ENCODE results near the gene PSG7.
"Not testable (repeated sequence)": the region's sequence is repeated elsewhere in the genome, so short reads cannot be mapped to it uniquely, and the experiment has no call there.

PSG7 gene

DNA sequence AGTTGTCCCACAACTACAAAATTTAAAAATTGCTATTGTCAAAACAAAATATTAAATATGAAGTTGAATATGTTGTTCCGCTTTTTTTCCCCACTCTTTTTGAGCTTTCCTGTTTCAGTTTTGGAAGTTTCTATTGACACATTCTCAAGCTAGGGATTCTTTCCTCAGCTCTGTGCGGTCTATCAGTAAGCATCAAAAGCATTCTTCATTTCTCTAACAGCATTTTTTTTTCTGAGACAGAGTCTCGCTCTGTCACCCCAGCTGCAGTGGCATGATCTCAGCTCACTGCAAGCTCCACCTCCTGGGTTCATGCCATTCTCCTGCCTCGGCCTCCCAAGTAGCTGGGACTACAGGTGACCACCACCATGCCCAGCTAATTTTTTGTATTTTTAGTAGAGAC is 24.1 kb downstream of the PSG7 start:
- not testable (repeated sequence) for H3K36me3 ChIP-seq (ENCODE audit: control insufficient read depth in 1 of 2, insufficient read depth in 2 of 2, low read length in 2 of 2); H3K4me2 ChIP-seq (ENCODE audit: low read length); H3K79me1 ChIP-seq (ENCODE audit: low read length); H3K27me3 ChIP-seq (ENCODE audit: insufficient read depth, low read length); H2BK12ac ChIP-seq (ENCODE audit: low read length); H3K9ac ChIP-seq (ENCODE audit: low read length); H2AFZ ChIP-seq (ENCODE audit: insufficient read depth, low read length, poor library complexity); H3K4ac ChIP-seq (ENCODE audit: low read depth, low read length); H4K8ac ChIP-seq (ENCODE audit: low read depth, low read length); H2BK5ac ChIP-seq (ENCODE audit: low read depth, low read length, poor library complexity); H3K27ac ChIP-seq (ENCODE audit: low read depth, low read length); H4K91ac ChIP-seq (ENCODE audit: low read depth, low read length); H2BK120ac ChIP-seq (ENCODE audit: insufficient read depth, low read length, poor library complexity); H3K4me1 ChIP-seq (ENCODE audit: control insufficient read depth in 1 of 2, insufficient read depth in 2 of 2, low read length in 2 of 2); H3K79me2 ChIP-seq (ENCODE audit: control insufficient read depth, insufficient read depth, low read length, poor library complexity); H3K4me3 ChIP-seq (ENCODE audit: low read depth, low read length); H4K12ac ChIP-seq (ENCODE audit: low read depth, low read length); H2AK5ac ChIP-seq (ENCODE audit: low read length); H3K23ac ChIP-seq (ENCODE audit: low read length); H3K18ac ChIP-seq (ENCODE audit: low read length); H3K14ac ChIP-seq (ENCODE audit: low read length)
- peak; percentile 27 to 74 for DNase-seq
- WGBS (ENCODE audit: extremely low coverage, insufficient coverage, insufficient read length): no CpG with 5 or more reads among the region's 4 CpGs
- H3K9me3 ChIP-seq (ENCODE audit: insufficient read depth, low read depth, low read length): peaks cover 20% of the 10 kb centered on the region

DNA sequence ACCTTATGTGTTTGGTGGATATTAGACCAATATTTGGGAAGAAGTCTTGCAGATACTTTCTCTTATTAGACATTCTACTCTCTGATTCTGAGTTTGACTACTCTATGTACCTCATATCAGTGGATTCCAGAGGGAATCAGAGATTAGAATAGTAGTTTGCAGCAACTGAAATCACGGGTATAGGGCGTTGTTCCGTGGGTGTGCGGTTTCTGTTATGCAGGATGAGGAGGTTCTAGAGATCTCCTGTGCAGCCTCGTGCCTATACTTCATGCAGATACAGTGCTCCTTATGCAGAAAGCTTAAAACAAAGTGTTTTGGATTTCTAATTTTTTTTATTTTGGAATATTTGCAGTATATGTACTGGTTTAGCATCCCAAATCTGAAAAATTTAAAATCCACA is 25.3 kb downstream of the PSG7 start:
- not testable (repeated sequence) for H3K27ac ChIP-seq (ENCODE audit: low read depth, low read length); H3K4me3 ChIP-seq (ENCODE audit: low read depth, low read length); H3K79me2 ChIP-seq (ENCODE audit: control insufficient read depth, insufficient read depth, low read length, poor library complexity); DNase-seq; H2BK120ac ChIP-seq (ENCODE audit: insufficient read depth, low read length, poor library complexity); H2BK5ac ChIP-seq (ENCODE audit: low read depth, low read length, poor library complexity); H3K9ac ChIP-seq (ENCODE audit: low read length); H3K27me3 ChIP-seq (ENCODE audit: insufficient read depth, low read length); H2BK12ac ChIP-seq (ENCODE audit: low read length); H3K79me1 ChIP-seq (ENCODE audit: low read length); H3K4me2 ChIP-seq (ENCODE audit: low read length); H4K12ac ChIP-seq (ENCODE audit: low read depth, low read length); H3K4me1 ChIP-seq (ENCODE audit: control insufficient read depth in 1 of 2, insufficient read depth in 2 of 2, low read length in 2 of 2); H3K36me3 ChIP-seq (ENCODE audit: control insufficient read depth in 1 of 2, insufficient read depth in 2 of 2, low read length in 2 of 2); H4K8ac ChIP-seq (ENCODE audit: low read depth, low read length); H2AFZ ChIP-seq (ENCODE audit: insufficient read depth, low read length, poor library complexity); H3K4ac ChIP-seq (ENCODE audit: low read depth, low read length); H3K14ac ChIP-seq (ENCODE audit: low read length); H2AK5ac ChIP-seq (ENCODE audit: low read length); H4K91ac ChIP-seq (ENCODE audit: low read depth, low read length); H3K18ac ChIP-seq (ENCODE audit: low read length); H3K23ac ChIP-seq (ENCODE audit: low read length)
- peaks cover 20% of the 10 kb centered on the region for H3K9me3 ChIP-seq (ENCODE audit: insufficient read depth, low read depth, low read length)
- no CpG with 5 or more reads among the region's 5 CpGs for WGBS (ENCODE audit: extremely low coverage, insufficient coverage, insufficient read length)

DNA sequence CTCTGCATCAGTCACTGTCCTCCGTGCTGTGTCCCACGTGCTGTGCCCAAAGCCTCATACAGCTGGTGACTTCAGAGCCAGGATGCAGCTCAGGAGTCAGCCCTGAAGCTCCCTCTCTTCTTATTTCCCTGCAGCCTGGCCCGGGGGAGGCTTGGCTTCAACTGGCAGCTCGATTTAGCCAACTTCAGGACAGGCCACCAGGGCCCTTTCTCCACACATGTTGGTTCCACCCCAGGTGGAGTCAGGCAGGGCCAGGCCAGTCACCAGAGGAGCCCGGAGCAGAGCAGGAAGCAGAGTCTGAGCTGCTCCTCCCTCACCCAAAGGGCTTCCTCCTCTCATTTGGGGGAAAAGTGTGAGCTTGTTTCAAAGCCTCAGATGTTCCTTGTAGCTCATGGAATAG is 30.8 kb downstream of the PSG7 start:
- H2BK120ac ChIP-seq (ENCODE audit: insufficient read depth, low read length, poor library complexity); H4K12ac ChIP-seq (ENCODE audit: low read depth, low read length); H3K36me3 ChIP-seq (ENCODE audit: control insufficient read depth in 1 of 2, insufficient read depth in 2 of 2, low read length in 2 of 2); H3K14ac ChIP-seq (ENCODE audit: low read length); H4K8ac ChIP-seq (ENCODE audit: low read depth, low read length); H3K23ac ChIP-seq (ENCODE audit: low read length); H3K4me3 ChIP-seq (ENCODE audit: low read depth, low read length); DNase-seq; H2AK5ac ChIP-seq (ENCODE audit: low read length); H2AFZ ChIP-seq (ENCODE audit: insufficient read depth, low read length, poor library complexity); H4K91ac ChIP-seq (ENCODE audit: low read depth, low read length); H2BK5ac ChIP-seq (ENCODE audit: low read depth, low read length, poor library complexity); H3K4me1 ChIP-seq (ENCODE audit: control insufficient read depth in 1 of 2, insufficient read depth in 2 of 2, low read length in 2 of 2); H3K18ac ChIP-seq (ENCODE audit: low read length); H3K79me2 ChIP-seq (ENCODE audit: control insufficient read depth, insufficient read depth, low read length, poor library complexity); H3K4ac ChIP-seq (ENCODE audit: low read depth, low read length); H3K9ac ChIP-seq (ENCODE audit: low read length); H3K79me1 ChIP-seq (ENCODE audit: low read length); H3K27me3 ChIP-seq (ENCODE audit: insufficient read depth, low read length); H2BK12ac ChIP-seq (ENCODE audit: low read length); H3K27ac ChIP-seq (ENCODE audit: low read depth, low read length); H3K4me2 ChIP-seq (ENCODE audit: low read length): not testable (repeated sequence)
- peaks cover 17% of the 10 kb centered on the region for H3K9me3 ChIP-seq (ENCODE audit: insufficient read depth, low read depth, low read length)
- WGBS (ENCODE audit: extremely low coverage, insufficient coverage, insufficient read length): no CpG with 5 or more reads among the region's 5 CpGs

DNA sequence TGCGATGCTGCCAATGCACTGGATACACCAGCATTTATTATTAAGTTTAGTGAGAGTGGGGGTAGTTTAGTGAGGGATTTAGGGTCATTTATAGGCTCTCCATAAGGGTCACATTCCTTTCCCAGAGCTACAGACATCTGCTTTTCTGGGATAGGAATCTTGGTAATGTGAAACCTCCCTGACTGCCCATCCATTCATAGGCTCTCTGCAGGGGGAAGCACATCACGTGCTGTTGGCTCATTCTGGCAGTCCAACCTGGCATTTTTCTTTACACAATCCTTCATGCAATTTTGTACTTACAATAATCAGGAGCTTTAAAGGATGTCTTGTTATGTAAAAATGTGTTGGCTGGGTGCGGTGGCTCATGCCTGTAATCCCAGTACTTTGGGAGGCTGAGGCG is 36.4 kb downstream of the PSG7 start:
- H3K9me3 ChIP-seq (ENCODE audit: insufficient read depth, low read depth, low read length); H3K79me1 ChIP-seq (ENCODE audit: low read length); H2BK12ac ChIP-seq (ENCODE audit: low read length); H3K9ac ChIP-seq (ENCODE audit: low read length); H3K79me2 ChIP-seq (ENCODE audit: control insufficient read depth, insufficient read depth, low read length, poor library complexity); H4K91ac ChIP-seq (ENCODE audit: low read depth, low read length); H2BK120ac ChIP-seq (ENCODE audit: insufficient read depth, low read length, poor library complexity); H3K14ac ChIP-seq (ENCODE audit: low read length); H3K27ac ChIP-seq (ENCODE audit: low read depth, low read length); H4K8ac ChIP-seq (ENCODE audit: low read depth, low read length); H4K12ac ChIP-seq (ENCODE audit: low read depth, low read length); H3K4me3 ChIP-seq (ENCODE audit: low read depth, low read length); H3K4ac ChIP-seq (ENCODE audit: low read depth, low read length); H3K36me3 ChIP-seq (ENCODE audit: control insufficient read depth in 1 of 2, insufficient read depth in 2 of 2, low read length in 2 of 2); H3K27me3 ChIP-seq (ENCODE audit: insufficient read depth, low read length); H3K18ac ChIP-seq (ENCODE audit: low read length); H2AK5ac ChIP-seq (ENCODE audit: low read length); H3K23ac ChIP-seq (ENCODE audit: low read length); H3K4me1 ChIP-seq (ENCODE audit: control insufficient read depth in 1 of 2, insufficient read depth in 2 of 2, low read length in 2 of 2); H2AFZ ChIP-seq (ENCODE audit: insufficient read depth, low read length, poor library complexity); H3K4me2 ChIP-seq (ENCODE audit: low read length); H2BK5ac ChIP-seq (ENCODE audit: low read depth, low read length, poor library complexity): not testable (repeated sequence)
- no CpG with 5 or more reads among the region's 4 CpGs for WGBS (ENCODE audit: extremely low coverage, insufficient coverage, insufficient read length)
- peak; percentile 42 to 59 for DNase-seq
